ENCODE results near the gene CNN3.

The CNN3 gene

DNA sequence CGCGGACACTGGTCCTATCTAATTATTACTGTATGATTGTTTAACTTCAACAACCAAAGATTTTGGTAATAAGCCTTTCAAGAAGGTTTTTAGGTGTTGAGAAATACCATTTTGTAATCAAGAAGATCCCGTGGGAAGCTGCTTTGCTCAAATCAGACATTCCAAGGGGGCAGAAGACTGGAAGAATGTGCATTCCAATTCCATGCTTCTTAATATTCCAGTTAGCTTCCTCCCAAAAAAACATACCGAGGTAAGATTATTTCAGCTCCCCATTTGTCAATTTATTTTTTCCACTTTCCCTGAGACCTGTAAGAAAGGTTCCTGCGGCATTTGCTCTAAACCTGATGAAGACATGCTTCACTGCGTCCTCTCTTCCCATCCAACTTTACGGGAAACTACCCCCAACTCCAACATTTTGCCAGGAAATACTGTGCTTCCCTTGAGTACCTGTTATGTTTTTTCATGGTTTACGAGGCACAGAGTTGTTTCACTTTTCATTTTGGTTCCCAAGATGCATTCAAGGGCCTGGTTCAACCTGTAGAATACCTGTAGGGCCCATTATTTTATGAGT is 4.1 kb downstream of the CNN3 start:
- no peak for DNase-seq (ENCODE audit: low spot score)

DNA sequence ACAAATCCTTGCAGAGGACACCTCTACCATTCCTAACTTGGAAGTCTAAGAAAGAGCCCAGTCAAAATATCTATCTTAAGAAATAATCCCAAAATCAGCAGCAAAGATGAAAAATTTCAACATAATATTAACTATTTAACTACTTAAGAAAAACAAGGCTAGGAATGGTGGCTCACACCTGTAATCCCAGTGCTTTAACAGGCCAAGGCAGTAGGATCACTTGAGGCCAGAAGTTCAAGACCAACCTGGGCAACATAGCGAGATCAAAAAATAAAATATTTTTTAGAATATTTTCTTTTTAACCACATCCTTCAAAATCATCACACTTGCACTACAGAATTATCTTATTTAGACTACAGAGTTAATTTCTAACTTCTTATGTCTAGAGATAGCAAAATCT is 4.9 kb downstream of the CNN3 start:
- DNase-seq (ENCODE audit: low spot score): no peak

DNA sequence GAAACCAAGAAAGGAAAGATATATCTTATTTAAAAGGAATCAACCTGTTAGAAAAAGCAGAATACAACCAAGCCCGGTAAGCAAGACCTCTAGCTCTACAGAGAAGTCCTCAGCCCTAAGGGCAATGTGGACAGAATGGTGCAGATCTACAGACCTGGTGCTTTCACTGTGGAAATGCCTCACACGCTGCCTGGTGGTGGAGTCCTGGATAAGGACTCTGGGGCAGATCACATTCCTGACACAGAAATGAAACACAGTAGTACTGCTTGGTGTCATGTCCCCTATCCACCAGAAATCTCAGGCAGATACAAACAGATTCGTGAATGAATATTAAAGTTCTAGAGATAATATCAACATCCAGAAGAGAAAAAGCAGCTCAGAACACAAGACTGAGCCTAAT is 6.8 kb downstream of the CNN3 start:
- no peak for DNase-seq (ENCODE audit: low spot score)

DNA sequence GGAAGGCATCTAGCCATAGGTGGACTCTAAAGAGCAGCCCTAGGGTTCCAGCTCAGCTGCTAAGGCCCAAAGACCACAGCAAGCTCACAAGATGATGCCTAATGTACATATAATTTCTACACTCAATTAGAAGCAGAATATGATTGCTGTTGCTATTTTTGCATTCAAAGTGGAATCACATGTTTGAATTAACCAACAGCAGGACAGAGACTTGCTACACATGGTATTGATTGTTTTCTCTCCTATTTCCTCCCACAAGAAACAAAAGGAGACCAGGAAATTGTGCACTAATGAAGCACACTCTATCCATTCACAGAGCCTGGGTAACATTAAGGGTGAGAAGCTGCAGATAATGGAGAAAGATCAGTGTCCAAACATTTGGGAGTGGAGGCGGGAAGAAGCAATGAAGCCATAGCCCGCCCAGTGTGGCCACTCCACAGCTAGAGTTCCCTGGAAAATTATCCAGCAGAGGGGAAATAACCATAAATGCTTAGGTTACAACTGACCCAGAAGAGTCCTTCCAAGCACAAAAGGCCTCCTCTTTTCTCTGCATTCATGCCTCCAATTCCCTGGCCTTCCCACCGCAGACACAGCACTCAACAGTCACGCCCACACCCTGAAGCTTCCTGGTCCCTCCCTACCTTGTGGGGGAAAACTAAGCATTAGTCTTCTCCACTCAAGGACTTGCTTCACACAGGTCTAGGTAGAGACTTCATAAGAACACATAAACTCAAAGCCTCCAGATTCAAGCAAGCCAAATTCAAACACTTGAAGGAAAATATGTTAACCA is 7.5 kb downstream of the CNN3 start:
- no peak for DNase-seq (ENCODE audit: low spot score)

DNA sequence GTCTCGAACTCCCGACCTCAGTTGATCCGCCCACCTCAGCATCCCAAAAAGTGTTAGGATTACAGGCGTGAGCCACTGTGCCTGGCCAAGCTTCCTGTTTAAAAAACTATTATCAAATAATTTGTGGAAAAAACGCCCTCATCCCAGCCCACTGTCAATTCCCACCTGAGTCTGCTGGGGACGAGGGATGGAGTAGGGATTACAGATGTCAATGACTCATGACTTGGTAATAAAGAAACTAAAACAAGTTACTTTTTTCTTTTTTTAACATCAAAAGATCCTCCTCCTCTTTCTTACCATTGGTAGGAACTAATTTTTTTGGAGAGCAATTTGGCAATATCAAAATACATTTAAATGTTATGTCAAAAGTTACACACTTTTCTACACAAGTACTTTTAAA is 9.7 kb downstream of the CNN3 start:
- no peak for DNase-seq (ENCODE audit: low spot score)

DNA sequence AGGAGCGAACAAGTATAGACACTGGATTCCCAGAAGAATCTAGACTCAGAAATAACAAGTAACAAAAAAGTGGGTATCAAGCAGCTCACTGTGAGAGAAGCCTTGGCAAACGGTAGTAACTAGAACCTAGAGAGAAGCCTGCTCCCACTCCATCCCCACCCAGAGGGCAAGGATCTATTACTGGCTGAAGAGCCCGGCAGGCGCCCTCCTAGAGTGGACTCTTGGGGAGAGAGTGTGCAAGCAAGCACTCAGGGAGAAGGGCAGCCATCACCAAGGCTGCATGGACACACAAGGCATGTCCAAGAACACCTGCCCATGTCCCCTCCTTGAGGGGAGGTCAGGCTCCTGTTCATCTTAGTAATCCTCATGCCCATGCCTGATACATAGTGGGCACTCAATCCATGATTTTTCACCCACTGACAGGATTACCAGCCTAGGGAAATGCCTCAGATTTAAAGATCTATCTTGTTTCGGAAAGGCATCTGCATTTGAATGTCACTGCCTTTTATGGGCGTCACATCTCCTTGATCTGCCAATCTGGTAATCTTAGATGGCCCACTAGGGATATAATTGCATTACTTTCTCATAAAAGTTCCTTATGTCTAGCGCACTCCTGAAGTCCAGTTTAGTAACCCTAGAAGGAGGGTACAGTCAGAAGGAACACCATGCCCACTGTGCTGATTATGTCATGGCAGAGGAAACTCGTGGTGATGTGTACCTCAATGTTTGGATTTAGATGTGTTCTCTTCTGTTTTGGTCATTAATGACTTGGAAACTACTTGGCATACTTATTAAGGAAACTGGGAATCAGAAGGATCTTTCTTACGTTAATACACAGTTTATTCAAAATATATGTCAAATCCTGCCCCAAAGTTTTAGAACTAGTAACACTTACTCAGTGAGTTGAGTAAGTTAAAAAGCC is 14.4 kb downstream of the CNN3 start:
- no peak for DNase-seq (ENCODE audit: low spot score)

DNA sequence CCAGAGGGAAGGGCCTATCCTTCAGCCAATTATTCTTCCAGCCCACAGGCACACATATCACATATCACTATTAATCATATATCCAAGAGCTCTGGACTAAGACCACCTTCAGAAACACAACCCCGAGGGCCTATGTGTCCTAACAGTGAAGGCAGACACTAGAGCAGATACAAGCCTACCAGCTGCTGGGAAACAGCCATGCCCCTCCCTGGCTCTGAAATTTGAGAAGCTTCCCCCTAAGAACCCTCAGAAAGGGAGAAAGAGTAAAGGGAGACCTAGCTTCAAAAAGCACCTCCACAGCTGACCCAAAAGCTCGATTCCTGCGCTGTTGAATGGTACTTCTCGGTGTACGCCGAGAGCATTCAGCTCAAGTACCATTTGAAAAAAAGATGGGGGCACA is 17.4 kb downstream of the CNN3 start:
- no peak for DNase-seq (ENCODE audit: low spot score)

DNA sequence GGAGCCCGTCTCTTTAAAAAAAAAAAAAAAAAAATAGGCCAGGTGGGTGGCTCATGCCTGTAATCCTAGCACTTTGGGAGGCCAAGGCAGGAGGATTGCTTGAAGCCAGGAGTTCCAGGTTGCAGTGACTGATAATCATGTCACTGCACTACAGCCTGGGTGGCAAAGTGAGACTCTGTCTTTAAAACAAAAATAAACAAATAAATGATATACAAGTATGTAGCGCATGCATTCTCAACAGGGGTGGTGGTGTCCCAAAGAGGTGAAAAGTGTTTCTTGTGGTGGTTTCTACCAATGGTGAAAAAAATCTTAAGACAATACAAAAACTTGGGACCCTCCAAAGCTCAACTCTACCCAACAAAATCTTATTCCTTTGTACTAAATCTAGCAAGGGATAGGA is 17.9 kb downstream of the CNN3 start:
- no peak for DNase-seq (ENCODE audit: low spot score)

DNA sequence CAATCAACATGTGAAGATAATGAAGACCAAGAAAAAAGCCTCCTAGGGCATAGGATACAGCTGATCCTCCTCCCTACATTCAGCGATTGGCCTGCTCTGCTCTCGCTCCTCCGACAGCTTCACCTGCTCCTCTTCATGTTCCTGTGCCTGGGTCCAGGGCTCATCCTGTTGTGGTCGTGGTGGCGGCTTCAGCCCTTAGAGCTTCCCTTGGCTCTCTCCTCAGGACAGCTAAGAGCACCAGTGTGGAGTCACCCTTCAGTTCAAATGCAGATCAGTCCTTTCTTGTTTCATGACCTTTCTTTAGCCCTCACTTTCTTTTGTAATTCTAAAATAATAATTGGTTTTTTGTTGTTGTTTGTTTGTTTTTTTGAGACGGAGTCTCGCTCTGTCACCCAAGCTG is 18.7 kb downstream of the CNN3 start:
- no peak for DNase-seq (ENCODE audit: low spot score)

DNA sequence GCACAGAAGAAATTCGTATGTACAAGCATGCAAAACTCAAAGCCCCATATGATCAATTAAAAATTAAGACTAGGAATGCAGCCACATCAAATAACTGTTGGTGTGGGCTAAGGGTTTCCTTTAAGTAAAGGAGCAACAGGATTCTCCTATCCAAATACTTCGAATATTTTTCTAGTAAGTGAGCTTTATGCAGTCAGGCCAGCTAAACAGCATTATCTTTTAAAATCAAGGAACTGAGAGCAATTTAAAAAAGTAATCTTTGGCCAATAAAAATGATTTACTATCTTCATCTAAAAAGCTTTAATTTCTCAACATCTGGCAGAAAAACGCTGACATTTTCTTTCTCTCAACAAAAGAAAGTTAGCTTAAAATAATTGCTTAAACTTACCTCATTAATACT is 19.8 kb downstream of the CNN3 start:
- no peak for DNase-seq (ENCODE audit: low spot score)

DNA sequence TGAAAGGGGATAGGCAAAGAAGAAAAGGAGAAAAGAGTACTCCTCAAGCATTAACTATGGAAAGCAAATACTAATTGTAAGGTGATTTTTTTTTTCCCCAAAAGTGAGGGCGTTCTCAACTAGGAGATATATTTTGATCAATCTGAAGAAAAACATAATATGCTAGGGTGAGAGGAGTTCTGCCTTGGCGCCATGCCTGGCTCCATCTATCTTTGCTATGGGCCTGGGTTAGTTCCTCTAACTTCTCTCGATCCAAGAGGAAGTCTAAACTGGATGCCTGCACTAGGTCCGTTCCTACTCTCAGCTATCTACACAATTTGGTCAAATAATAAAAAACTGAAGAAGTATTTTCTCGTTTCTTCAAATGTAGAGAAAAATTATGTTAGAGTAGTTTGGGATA is 20.5 kb downstream of the CNN3 start:
- DNase-seq (ENCODE audit: low spot score): no peak

DNA sequence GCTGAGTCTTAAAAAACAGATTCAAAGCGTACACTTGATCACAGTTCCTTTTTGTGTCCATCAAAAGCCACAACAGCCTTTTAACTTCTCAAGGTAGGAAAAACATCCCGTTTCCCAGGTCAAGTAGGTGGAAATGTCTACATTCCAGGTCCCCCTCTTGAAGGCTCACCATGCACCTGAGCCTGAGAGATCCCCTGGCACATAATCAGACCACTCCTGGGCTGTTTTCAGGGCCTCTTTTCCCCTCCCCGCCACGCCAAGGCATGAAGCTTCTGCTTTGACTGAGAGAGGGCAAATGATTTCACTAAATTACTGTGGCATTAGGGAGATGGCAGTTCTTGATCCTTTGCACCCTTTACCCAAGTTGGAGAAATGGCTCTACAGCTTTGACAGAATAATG is 21.7 kb downstream of the CNN3 start:
- DNase-seq (ENCODE audit: low spot score): no peak

DNA sequence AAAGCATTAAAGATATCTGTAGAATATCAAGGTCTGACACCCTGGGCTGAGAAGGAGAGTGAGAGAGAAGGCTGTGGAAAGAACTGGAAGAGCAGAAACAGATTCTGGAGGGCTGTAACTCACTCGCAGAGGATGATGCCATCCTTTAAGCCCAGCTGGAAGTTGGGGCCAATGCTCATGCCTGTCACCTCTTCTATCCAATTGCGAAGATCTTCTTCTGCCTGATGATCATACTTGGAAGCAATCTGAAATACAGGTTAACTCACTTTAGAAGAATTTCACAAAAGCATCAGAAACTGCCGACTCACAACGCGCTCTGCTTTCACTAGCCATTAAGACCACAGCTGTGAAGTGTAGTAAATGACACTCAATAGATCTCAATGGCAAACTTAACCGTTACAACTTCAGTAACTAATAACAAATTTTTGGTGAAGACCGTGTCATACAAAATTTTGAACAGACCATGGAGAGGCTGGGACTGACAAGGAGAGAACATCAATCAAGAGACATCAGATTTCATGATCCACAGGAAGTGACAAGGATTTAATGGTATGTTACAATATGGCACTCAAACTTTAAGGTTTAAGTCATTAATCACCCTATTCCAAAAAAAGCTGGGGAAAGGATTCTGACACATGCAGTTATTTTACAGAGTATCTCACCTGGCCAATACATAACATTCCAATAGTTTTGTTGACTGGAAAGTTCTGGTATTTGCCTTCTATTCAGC is 23.5 kb downstream of the CNN3 start:
- DNase-seq (ENCODE audit: low spot score): no peak

DNA sequence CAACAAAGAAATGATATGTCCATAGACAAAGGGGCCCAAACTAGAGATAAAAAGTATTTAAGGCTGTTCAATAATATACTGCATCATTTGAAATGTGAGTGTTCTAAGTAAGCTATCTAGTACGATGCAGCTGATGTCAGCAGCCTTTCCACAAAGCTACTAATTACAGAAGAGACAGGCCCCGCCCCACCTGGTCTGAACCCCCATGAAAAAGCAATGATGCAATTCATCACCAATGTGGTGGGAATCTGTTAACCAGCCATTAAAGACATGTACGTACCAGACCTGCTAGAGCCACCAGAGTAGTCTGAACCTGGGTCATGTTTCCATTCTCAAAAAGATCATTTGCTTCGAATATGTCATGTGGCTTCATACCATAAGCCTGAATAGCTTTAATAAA is 25.1 kb downstream of the CNN3 start:
- DNase-seq (ENCODE audit: low spot score): no peak

DNA sequence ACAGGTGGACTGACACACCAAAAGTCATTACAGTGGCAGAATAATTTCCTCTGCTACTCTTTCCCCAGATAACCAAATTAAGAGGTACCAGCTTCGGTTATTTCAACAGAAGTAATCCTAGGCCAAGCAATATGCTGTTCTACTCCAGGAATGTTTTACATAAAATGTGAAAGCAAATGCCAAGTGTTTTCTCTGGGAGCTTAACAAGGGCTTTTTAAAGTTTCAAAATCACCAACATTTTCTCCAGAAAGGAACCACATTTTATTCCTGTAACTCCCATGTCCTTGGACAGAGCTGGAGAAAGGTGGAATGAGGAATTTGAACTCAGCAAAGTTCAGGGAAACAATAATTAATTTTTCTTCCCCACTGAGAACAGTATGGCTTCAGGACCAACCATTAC is 27.2 kb downstream of the CNN3 start:
- no peak for DNase-seq (ENCODE audit: low spot score)

DNA sequence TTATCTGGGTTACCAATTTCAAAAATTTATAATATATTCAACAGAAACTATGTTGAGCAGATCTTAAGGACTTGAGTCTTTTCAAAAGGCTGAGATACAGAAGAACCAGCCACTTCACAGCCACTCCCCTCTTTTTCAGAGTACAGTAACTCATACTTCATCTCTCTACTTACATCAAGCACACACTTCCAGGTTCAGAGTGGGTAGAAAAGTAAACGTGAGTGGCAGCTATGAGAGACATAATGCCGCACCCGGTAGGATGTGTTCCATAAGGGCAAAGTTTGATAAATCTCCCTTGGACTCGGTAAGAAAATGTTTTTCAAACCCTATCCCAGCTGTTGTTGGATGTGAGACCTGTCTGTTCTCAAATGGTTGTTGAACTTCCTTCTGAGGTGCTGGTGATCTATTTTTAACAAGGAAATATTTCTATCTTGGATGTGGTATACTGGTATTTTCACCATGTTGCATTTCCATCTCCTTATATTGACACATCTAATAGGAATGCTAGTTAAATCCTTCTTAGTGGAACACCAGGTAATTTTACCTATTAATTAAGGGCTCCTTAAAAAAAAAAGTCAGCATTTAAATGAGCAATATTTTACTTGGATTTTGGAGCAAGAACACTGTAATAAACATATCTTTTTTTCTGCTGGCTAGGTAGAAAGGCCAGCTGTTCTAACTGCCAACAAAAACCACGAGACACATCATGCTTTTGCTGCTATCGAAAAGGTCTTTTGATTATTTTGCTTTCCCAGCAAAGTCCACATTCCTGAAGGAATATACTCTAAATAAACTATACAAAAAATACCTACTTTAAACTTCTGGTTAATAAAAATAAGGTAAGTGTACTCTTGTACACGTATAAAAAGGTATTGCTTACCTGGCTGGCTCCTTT is 28.2 kb downstream of the CNN3 start:
- no peak for DNase-seq (ENCODE audit: low spot score)

DNA sequence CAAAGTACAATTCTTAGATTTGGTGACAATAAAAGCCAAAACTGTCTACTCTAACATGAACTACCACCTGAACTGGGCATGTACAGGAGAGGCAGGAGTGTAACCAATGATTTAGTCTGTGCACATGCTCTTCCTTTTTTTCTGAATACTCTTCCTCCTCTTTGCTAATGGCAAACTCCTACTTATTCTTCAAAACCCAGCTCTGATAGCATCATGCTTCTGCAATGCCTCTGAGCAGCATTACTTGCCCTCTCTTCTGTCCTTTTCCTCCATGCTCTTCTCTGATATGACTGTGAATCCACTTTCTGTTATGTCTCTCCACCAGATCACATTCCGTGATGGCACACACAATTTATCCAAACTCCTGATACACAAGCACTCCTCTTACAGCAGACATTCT is 31.4 kb downstream of the CNN3 start:
- no peak for DNase-seq (ENCODE audit: low spot score)

DNA sequence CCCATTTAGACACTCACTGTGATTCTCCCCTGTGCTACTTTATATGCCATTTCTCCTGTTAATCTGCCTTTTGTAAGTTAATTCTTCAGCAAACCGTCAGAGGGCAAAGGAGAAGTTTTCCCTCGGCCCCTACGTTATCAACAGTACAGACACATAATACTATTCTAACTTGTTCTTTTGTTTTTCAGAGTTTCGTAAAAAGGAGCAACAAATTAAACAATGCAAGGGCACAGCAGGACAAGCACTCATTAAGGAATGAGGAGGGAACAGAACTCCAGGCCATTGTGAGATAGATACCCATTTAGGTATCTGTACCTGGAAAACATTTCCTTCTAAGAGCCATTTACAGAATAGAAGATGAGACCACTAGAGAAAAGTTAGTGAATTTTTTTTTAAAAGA is 32.3 kb downstream of the CNN3 start:
- DNase-seq (ENCODE audit: low spot score): no peak

DNA sequence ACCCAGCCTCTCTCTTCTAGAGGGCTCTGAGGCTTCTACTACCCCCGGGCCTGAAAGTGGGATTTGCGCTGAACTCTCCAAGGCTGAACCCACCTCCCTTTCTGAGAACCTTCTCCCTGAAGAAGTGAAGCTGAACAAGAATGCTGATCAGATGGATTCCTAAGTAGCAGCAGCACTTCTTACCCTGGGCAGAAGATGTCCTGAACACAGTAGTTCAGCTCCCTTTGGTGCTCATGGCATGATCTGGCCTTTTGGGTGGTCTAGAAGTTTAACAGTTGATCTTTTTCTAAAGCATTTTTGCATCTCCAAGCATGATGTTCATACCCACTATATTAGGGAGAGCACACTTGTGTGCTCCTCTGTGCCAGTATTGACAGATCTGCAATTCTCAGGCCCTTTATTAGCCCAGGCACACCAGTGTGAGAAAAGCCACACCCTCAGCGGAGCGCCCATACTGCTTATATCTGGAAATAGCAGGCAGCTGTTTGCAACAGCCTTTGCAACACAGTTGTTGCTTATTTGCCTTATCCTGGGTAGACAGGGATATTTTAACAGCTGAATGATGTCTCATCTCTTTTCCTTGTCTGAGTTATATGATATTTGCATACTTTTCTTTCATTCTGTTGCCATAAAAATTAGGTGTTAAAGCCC is 34.2 kb downstream of the CNN3 start:
- no peak for DNase-seq (ENCODE audit: low spot score)

DNA sequence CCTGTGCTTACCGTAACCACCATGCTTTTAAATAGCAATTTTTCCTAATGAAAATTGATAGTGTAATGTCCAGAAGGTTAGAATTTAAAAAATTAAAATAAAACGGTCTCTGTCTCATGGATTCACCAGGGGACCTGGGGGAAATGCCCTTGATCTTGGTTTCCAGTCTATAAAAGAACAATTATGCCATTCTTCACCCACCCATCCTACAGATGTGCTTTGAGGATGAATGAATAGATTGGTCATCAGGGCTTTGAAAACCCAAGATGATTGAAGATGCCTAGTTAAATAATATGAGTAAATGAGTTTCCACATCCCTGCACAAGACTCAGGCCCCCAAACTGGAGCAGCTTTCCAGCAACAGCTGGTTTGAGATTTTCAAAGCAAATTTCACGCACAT is 38.7 kb downstream of the CNN3 start:
- DNase-seq (ENCODE audit: low spot score): no peak

DNA sequence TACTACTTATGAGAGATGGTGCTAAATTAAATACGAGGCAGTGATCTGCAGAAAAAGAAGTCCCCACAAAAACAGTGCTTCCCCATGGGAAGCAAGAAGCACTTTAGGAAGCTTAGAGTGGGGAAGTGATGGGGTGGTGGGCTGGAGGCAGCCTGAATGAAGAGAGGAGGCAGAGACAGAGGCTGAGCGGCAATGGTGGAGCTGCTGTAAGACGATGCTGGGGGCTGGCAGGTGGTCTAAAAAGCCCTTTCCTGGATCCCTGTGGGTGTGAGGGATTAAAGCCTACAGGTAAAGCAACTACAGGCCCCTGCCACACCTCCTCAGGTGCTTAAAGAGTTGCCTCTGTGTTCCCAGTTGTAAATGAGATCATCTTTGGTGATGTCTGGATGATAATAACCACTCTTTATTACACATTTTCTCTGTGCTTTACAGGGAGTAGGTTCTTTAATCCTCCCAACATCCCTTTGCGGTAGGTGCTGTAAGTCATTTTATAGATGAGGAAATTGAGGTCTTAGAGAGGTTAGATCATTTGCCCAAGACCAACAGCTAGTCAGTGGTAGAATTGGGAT is 39.2 kb downstream of the CNN3 start:
- DNase-seq (ENCODE audit: low spot score): no peak

Measured in AG08396 (cell line).